OCI-LY3 (cell line): ENCODE data around the gene TTC9B.
A peak's percentile ranks its signal among the peaks of the same experiment; 100 is the strongest.

Source experiments
- H2AFZ ChIP-seq: fragments of 200-600, 300-600 bp; shearing (Covaris generic); 2 replicates; pipeline ENCODE4 v1.6.0; 2014; ENCODE audit warnings: antibody characterized with exemption, low read depth, low read length
- H3K27ac ChIP-seq: fragments of 200-600, 300-600 bp; sonication (generic); 2 replicates; pipeline ENCODE4 v1.5.1; 2014; ENCODE audit warnings: mild to moderate bottlenecking, low read length, moderate library complexity, mixed read lengths
- H3K27me3 ChIP-seq: fragments of 200-600, 300-600 bp; sonication (generic); 2 replicates; pipeline ENCODE4 v1.6.1; 2014; ENCODE audit warnings: low read depth, low read length, mixed read lengths
- H3K36me3 ChIP-seq: fragments of 200-600, 300-600 bp; sonication (generic); replicated peaks from 2 replicates; pipeline ENCODE3; 2014; ENCODE audit warnings: low read depth, low read length, mixed read lengths
- H3K4me1 ChIP-seq: fragments of 300-600, 200-600 bp; sonication (generic); 2 replicates; pipeline ENCODE4 v1.6.1; 2014; ENCODE audit warnings: low read length, mixed read lengths
- H3K4me2 ChIP-seq: fragments of 200-600, 300-600 bp; sonication (generic); 2 replicates; pipeline ENCODE4 v1.6.1; 2014; ENCODE audit warnings: low read length, mixed read lengths
- H3K4me3 ChIP-seq: fragments of 300-600, 200-600 bp; sonication (generic); 2 replicates; pipeline ENCODE4 v1.5.1; 2014; ENCODE audit warnings: antibody characterized with exemption, mild to moderate bottlenecking, low read length, moderate library complexity
- H3K79me2 ChIP-seq: fragments of 300-600, 200-600 bp; shearing (Covaris generic); 2 replicates; pipeline ENCODE4 v1.6.1; 2014; ENCODE audit warnings: mild to moderate bottlenecking, low read length, mixed read lengths
- H3K9ac ChIP-seq: fragments of 300-600, 200-600 bp; shearing (Covaris generic); 2 replicates; pipeline ENCODE4 v1.6.0; 2014; ENCODE audit warnings: mild to moderate bottlenecking, low read length, moderate library complexity
- H3K9me3 ChIP-seq: fragments of 200-600, 300-600 bp; shearing (Covaris generic); 2 replicates; pipeline ENCODE4 v1.6.1; 2014; ENCODE audit warnings: low read length, mixed read lengths; ENCODE audit not compliant: insufficient read depth
- H4K20me1 ChIP-seq: fragments of 200-600, 300-600 bp; sonication (generic); 2 replicates; pipeline ENCODE4 v1.6.1; 2016; ENCODE audit warnings: low read length, mixed read lengths; ENCODE audit not compliant: insufficient read depth
- EZH2phosphoT487 ChIP-seq: fragments of 200-600 bp; shearing (Covaris generic); IDR thresholded peaks from 2 replicates; pipeline ENCODE4 v1.6.1; 2018; ENCODE audit warnings: antibody characterized with exemption, mixed run types, low read depth
- TF ChIP-seq, protein P1 (sequence below): fragments of 200-600, 300-600 bp; sonication (generic); IDR thresholded peaks from 2 replicates; pipeline ENCODE4 v1.5.1; 2014; ENCODE audit warnings: antibody characterized with exemption, low read length, low read depth

The TTC9B gene

DNA sequence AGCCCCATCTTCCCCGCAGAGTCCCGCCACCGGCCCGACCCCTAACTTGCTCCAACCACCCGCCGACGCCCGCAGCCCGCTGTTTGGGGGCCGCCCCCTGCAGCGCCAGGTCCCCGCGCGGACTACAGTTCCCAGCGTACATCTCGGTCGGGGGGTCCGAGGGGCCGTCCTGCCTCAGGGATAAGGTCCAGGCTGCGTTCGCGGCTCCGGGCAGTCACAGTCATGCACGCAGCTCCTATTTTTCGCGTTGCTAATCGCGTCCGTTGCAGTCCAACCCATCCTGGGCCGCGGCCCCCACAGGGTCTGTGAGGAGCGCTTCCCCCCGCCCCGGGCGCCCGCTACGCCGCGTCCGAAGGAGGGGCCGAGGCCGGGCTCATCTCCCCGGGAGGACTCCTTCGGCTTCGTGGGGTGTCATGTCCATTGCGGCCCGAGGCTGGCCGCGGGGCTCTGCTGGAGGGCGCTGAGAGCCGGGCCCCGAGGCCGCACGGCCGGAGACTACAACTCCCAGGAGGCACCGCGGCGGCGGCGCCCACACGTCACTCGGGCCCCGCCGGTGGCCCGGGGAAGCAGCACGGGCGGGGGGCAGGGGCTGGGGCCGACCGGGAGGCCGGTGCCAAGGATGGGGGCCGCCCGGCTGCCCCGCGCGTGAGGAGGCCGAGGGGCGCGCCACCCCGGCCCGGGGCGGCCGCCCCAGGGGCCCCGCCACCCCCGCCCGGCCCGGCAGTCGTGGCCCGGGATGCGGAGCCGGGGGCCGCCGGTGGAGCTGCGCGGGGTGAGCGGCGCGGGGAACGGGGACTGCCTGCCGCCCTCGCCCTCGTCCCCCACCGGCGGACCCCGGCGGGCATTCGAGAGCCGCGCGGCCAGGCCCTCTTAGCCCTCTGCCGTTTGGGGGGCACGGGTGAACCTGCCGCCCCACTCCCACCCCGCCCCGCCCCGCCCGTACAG lies 27.0 kb downstream of the TTC9B start, which contains the start of gene MAP3K10:
TSS of gene MAP3K10 (plus strand) at position 536 of the 945 bp plus-strand sequence. CDS start 606 bp downstream, outside the sequence.
- H2AFZ ChIP-seq = peak within 1 kb of the TSS; percentile 100
- peak within 1 kb of the TSS; percentile 83 for H3K27ac ChIP-seq
- peaks cover 9% of the 10 kb centered on the region; the same call in 1 of the 2 replicates for H3K79me2 ChIP-seq
- H3K4me3 ChIP-seq = peak within 1 kb of the TSS; percentile 88
- no peaks in the 10 kb centered on the region for H3K9me3 ChIP-seq
- no peaks in the 10 kb centered on the region for H3K27me3 ChIP-seq
- peak within 1 kb of the TSS; percentile 83 for H3K4me2 ChIP-seq
- peaks cover 10% of the 10 kb centered on the region for H3K36me3 ChIP-seq
- peak within 1 kb of the TSS; percentile 93 for H3K9ac ChIP-seq
- TF ChIP-seq, protein P1, sequence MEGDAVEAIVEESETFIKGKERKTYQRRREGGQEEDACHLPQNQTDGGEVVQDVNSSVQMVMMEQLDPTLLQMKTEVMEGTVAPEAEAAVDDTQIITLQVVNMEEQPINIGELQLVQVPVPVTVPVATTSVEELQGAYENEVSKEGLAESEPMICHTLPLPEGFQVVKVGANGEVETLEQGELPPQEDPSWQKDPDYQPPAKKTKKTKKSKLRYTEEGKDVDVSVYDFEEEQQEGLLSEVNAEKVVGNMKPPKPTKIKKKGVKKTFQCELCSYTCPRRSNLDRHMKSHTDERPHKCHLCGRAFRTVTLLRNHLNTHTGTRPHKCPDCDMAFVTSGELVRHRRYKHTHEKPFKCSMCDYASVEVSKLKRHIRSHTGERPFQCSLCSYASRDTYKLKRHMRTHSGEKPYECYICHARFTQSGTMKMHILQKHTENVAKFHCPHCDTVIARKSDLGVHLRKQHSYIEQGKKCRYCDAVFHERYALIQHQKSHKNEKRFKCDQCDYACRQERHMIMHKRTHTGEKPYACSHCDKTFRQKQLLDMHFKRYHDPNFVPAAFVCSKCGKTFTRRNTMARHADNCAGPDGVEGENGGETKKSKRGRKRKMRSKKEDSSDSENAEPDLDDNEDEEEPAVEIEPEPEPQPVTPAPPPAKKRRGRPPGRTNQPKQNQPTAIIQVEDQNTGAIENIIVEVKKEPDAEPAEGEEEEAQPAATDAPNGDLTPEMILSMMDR = no peak
- no peak for TF ChIP-seq EZH2phosphoT487
- no peaks in the 10 kb centered on the region for H4K20me1 ChIP-seq
- H3K4me1 ChIP-seq = peaks cover 15% of the 10 kb centered on the region

DNA sequence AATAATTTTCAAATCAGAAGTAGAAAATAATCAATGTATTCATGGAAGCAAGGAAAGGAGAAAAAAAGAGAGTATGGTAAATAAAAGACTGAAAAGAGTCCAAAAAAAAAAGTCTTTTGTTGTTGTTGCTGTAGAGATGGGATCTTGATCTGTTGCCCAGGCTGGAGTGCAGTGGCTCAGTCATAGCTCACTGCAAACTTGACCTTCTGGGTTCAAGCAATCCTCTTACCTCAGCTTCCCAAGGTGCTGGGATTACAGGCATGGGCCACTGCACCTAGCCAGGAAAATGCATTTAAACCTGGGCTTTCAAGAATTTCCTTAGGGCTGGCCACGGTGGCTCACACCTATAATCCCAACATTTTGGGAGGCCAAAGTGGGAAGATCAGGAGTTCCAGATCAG lies 33.9 kb downstream of the TTC9B start:
- H3K9ac ChIP-seq = no peak overlapping the region
- H3K27ac ChIP-seq = no peak overlapping the region
- H3K9me3 ChIP-seq = no peaks in the 10 kb centered on the region
- no peak overlapping the region for H3K4me2 ChIP-seq
- no peak overlapping the region for H2AFZ ChIP-seq
- no peaks in the 10 kb centered on the region for H4K20me1 ChIP-seq
- no peak for TF ChIP-seq EZH2phosphoT487
- TF ChIP-seq, protein P1 = no peak
- H3K79me2 ChIP-seq = no peaks in the 10 kb centered on the region
- H3K4me1 ChIP-seq = no peaks in the 10 kb centered on the region
- H3K36me3 ChIP-seq = no peaks in the 10 kb centered on the region
- H3K4me3 ChIP-seq = no peak overlapping the region
- no peaks in the 10 kb centered on the region for H3K27me3 ChIP-seq

DNA sequence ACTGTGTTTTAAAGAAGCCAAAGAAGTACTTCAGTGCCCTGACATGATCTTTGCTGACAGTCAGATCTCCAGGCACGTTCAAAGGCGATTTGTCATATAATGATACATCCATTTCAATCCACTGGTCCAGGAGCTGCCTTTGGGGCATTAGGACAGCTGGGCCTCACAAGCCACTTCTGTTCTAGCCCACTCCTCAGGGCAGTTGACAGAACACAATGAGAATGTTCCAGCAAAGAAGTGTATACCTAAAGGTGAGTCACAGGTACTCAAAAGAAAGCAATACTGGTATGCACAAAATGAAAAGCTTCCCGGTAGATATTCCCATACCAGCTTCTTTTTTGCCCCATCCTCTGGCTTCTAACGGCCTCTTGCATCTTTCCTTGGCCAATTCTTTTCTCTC lies 39.4 kb downstream of the TTC9B start:
- Histone ChIP-seq H4K20me1 (no peaks in the 10 kb centered on the region), H3K27ac (no peak overlapping the region), H3K79me2 (no peaks in the 10 kb centered on the region), H3K4me1 (no peaks in the 10 kb centered on the region), H3K9me3 (peaks cover 5% of the 10 kb centered on the region; the same call in 1 of the 2 replicates), H3K4me2 (no peak overlapping the region), H3K36me3 (no peaks in the 10 kb centered on the region), H3K4me3 (no peak overlapping the region), H2AFZ (no peak overlapping the region), H3K9ac (no peak overlapping the region), H3K27me3 (peaks cover 8% of the 10 kb centered on the region; the same call in 1 of the 2 replicates)
- TF ChIP-seq EZH2phosphoT487 = no peak
- TF ChIP-seq, protein P1 = no peak
